ENCODE data around the gene CA10. TPM values are rescaled to one million over a fixed set of nuclear protein-coding genes. Genes with fewer than 3 reads are reported as not detected.

The CA10 gene
- total RNA-seq: not detected in 2 replicates

DNA sequence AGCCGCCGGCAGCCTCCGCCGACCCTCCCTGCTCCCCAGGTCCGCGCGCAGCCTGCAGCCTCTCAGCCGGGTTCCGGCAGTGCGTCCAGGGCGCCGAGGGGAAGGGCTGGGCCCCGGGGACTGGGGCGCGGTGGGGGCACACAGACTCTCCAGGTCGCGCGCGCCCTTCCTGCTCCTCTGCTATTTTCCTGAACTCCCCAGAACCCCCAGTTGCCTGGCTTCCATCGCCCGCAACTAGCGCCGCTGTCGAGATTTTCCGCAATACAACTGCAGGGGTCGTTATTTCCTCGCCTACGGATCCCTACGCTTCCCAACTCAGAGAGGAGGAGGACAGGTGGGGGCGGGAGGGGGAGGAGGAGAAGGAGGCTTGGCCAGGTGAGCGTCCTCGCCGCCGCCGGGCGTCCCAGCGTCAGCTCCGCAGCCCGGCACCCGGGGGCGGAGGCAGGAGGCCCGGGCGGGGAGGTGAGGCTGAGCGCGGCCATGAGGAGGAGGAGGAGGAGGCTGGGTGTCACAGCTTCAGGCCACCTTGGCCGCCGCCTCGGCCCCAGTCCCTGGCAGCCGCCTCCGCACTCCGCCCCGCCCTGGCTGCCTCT lies at the start of gene CA10:
TSS of gene CA10 (minus strand) at position 265 of the 593 bp plus-strand sequence.

